Inflammatory macrophage (primary cell): ENCODE data around the gene VSIG8.
"Not testable (repeated sequence)": the region's sequence is repeated elsewhere in the genome, so short reads cannot be mapped to it uniquely, and the experiment has no call there.

Source experiments
- DNase-seq, 2 donors: peaks; one replicate each; pipeline ENCODE4 v3.0.0-alpha.2; 2020 to 2022
- total RNA-seq, 18 experiments: gene quantifications; one replicate each; lab custom pipeline; 2026; ENCODE audit warnings: mixed read lengths in 6 of 18, inconsistent platforms in 2 of 18; lab: John Stamatoyannopoulos, UW

Gene VSIG8, protein sequence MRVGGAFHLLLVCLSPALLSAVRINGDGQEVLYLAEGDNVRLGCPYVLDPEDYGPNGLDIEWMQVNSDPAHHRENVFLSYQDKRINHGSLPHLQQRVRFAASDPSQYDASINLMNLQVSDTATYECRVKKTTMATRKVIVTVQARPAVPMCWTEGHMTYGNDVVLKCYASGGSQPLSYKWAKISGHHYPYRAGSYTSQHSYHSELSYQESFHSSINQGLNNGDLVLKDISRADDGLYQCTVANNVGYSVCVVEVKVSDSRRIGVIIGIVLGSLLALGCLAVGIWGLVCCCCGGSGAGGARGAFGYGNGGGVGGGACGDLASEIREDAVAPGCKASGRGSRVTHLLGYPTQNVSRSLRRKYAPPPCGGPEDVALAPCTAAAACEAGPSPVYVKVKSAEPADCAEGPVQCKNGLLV
- 0 to 0.13 (median 0) reads per million in 18 experiments for total RNA-seq

DNA sequence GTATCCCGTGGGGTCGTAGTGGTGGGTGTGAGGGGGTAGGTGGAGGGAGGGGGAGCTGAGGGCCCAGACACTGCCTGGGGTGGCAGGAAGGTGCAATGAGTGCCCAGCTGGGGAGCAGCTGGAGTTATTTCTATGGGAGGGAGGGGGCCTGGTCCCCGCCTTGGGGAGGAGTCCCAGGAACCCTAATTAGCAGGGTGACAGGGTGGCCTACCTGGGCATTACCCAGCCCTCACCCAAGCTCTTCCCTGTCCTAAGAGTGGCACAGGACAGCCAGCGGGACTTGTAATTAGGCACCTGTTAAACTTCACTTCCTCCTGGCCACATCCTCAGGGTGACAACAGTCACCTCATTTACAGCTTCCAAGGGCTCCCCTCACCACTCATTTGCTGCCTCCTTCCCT lies at the start of gene VSIG8:
Gene VSIG8, minus strand, starts transcription at position 101 of the 400 bp plus-strand sequence. CDS start 136 bp downstream, outside the sequence.
- DNase-seq, result no peak

DNA sequence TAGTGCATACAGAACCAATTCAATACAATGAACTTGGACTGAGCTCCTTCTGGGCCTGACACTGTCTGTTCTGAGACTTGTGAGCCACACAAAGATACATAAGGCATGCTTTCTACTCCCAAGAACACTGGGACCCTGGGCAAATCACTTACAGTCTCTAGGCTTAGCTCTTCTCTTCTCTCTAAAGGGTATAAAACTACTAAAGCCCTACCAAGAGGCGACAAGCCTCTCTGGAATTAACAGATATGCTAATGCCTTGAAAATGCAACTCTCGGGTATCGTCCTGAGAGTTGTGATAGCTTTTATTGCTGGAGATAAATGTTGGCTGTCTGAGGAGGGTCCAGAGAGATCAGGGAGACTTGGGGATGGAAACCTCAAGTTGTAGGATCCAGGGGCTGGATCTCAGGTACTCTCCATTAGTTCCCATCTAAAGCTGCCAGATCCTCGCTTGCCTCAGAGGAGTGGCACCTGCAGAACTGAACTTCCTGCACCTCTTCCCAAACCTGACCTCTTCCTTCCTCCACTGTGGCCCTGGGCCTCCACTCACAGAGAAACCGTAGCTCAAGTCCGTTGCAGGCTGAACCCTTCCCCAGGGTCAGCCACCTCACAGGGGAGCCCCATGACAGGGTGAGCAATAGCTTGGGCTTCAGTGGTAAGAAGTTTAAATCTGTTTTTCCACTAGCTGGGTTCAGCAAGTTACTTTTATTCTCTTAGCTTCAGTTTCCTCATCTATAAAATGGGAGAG lies 49.0 kb upstream of the VSIG8 start:
- peak in 1 of 2 donors; percentile 34 for DNase-seq

DNA sequence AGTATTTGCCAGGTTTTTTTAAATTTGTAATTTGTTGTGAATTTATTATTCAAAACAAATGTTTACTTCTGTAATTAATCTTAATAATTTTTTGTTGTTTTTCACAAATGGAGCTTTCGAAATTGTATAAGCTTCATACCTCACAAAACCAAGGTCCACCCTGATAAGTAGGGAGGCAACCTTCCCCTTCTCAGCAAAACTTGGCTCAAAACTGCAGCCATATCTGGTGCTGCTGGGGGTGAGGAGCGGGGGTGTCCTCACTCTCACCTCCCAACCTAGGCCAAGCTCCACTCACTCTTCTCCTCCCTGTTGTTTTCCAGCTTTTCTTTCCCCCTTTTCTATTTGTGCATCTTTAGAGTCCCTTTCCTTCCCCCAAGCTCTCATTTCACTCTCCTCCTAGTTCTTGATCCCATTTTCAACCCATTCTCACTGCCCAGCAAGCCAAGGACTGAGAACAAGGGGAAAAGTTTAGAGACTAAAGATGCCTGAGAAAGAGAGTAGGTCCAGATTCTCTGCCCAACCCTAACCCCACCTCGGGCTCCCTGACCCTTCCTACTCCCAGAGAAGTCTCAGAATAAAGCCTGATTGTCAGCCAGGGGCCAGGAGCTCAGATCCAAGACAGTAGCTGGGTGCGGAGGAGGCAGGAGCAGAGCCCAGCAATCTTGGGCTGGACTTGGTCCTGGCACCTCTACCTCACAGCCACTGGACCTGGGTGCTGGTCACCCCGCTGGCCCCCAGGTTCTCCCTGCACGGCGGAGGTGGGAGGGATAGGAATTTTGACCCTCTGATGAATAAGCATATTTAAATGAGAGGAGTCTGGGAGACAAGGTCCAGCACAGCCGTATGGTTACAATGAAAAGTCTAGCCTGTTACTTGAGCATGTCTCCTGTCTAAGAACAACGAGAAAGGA lies 45.8 kb upstream of the VSIG8 start:
- no peak for DNase-seq

DNA sequence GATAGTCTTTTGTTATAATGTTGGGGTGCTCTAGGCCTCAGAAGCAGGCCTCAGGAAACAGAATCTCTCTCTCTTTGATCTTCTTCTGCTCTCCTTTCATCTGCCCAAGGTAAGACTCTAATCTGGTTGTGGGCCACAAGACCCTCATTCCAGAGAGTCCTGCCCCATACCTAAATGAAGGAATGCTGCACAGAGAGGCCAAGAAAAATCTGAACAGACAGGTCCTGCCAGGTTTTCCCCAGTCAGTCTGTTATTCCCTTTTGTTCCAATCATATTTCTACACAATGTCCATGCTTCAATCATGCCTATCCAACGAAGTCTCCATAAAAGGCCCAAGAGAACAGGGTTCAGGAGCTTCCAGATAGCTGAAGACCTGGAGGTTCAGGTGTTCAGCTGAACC lies 44.5 kb upstream of the VSIG8 start:
- no peak for DNase-seq

DNA sequence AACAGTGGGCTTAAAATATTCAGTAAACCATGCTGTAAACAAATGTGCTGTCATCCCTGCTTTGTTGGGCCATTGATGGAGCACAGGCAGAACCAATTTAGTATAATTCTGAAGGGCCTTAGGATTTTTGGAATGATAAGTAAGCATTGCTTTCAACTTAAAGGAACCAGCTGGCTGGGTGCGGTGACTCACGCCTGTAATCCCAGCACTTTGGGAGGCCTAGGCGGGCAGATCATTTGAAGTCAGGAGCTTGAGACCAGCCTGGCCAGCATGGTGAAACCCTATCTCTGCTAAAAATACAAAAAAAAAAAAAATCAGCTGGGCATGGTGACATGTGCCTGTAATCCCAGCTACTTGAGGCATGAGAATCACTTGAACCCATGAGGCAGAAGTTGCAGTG lies 41.6 kb upstream of the VSIG8 start:
- not testable (repeated sequence) for DNase-seq

DNA sequence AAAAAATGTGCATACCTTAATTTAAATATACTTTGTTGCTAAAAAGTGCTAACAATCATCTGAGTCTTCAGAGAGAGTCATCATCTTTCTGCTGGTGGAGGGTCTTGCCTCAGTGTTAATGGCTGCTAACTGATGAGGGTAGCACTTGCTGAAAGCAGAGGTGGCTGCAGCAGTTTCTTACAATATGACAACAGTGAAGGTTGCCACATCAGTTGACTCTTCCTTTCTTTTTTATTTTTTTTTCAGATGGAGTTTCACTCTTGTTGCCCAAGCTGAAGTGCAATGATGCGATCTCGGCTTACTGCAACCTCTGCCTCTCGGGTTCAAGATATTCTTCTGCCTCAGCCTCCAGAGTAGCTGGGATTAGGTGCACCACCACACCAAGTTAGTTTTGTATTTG lies 40.1 kb upstream of the VSIG8 start:
- DNase-seq, result peak; percentile 25 to 50

DNA sequence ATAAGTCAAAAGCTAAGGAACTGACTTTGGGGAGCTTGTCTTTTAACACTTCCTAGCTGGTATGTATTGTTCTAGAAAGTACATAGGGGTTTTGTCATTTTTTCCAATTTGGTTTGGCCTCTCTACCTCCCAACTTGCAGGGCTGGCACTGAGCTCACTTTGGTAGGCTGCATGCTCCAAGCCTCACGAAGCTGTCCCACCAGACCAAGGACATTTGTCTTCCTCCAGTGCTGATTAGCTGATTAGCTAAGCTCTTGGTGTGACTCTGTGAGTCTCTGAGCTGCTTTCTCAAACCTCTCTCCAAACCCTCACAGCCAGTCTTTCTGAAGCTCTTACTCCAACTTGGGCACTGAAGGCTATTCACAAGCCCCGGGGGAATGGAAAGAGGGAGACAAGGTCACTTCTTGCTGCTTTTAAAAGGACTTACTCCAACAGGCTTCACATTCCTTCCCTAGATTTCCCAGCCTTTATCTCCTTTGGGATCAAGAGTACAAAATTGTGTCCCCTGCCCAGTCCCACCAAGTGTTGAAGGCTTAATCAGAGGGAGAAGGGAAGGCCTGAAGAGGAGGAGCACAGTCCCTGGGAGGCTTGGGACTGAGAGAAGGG lies 38.4 kb upstream of the VSIG8 start:
- no peak for DNase-seq

DNA sequence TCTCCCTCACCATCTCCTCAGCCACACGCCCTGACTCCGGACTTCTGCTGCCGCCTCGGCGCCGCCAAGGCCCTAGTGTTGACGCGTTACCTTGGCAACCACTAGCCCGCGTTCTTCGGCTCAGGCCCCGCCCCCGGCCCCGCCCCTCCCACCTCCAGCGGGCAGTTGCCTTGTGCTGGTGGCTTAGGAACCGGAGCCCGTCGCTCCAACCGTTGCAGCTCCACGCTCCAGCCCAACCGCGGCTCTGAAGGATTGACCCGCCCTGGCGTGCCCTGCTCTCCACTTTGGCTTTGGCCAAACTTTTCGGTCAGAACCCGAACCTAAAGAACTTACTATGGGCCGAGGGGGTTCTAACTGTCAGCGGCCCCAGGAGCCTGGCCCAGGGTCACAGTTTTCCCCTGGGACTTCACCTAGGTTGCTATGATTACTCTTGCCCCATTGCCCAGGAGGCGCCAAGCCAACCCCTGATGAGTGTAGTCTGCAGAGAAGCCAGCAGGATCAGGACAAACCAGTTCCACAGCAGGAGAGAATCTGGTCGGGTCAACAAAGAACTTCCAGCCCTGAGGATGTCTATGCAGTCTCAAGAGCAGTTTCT lies 37.7 kb upstream of the VSIG8 start, which contains the start of gene CFAP45:
Gene CFAP45, minus strand, starts transcription at position 80 of the 595 bp plus-strand sequence. Its CDS starts 67 bp downstream, at position 13.
- DNase-seq, result peak; percentile 72 to 81

DNA sequence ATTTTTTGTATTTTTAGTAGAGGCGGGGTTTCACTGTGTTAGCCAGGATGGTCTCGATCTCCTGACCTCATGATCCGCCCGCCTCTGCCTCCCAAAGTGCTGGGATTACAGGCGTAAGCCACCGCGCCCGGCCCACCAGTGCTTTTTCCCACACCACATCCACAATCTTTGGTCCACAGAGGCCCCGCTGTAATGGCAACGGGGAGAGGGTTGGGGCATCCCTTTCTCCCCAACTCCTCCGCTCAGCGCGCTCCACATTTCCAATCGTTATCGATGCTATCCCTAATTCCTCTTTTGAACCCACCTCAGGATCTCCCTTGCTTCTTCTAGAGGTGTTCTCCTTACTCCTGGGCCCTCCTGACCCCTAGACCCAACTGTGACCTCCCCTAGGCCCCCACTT lies 37.2 kb upstream of the VSIG8 start:
- DNase-seq, result not testable (repeated sequence)

DNA sequence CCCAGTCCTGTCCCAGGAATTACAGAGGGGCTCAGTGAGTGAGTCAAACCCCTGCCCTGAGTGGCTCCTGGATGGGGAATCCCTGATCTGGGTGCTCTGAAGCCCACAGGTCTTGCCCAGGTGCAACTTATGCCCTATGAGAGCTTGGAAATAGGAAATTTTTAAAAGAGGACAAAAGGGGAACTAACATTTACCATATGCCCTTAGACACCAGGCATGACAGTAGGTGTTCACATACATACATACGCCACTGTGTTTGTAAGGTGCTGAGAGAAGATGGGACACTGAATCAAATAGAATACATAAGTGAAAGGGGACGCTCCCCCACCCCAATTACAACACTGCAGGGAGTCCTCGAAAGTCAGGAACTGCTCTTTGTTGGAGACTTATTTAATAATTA lies 36.1 kb upstream of the VSIG8 start:
- no peak for DNase-seq

DNA sequence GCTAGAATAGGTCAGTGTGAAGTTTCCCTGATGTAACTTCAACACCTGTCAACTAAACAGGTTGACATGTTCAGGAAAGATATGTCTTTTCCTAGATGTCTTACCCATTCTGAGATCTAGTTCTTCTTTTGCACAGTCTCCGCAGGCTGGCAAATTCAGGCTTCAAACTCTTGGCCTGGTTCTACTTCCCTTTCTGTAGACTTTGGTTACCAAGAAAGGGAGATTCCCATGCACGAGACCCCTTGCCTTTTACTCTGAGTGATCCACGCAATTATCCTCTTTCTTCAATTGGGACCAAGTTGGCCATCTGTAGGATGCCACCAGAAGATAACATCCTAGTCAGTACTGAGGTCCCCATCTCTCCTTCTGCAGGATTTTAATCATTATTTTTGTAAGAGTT lies 35.5 kb upstream of the VSIG8 start:
- peak; percentile 76 to 78 for DNase-seq

DNA sequence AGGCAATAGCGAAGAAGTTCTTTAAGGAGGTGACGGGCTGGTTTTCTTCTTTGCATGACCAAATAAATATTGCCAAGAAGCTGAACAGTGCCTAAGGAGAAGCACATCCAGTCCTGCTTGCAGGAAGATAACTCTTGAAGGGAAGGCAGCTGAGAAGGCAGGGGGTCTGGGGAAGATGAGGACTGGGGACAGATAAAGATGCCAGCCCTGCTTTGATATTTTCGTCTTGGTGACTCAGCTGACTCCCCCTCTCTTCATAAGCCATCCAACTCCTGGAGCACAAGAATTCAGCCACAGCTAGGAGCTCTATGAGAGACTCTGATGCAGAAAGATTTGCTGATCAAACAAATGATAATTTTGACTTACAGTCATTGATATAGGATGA lies 34.1 kb upstream of the VSIG8 start:
- DNase-seq, result no peak

DNA sequence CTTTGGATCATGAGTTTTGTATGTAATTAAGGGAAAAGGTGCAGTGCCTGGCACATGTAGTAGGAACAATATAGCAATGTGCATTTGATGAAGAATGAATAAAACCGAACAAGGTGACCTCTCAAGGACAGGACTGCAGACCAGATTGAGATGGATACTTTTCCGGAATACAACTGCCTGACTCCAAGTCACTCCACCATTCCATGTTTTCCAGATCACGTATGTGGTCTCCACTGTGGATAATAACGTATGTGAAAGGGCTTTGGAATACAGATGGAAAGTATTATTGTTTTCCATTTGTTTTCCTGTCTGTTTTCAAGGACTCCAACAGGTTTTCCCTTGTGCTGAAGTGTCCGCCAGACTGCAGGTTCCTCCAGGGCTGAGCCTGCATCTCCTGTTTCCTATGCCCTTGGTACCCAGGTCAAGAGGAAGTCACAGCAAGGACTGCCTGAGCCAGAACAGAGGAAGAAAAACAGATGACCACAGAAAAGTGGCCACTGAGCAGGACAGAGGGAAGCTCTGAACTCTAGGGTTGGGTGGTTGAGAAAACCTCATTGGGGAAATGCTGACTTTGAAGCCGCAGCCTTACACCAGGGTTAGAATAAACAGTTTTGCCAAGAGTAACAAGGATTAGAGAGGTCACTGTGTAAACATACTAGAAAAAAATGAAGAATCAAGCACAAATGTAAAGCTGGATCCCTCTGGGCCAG lies 33.5 kb upstream of the VSIG8 start:
- DNase-seq, result peak; percentile 64 to 68

DNA sequence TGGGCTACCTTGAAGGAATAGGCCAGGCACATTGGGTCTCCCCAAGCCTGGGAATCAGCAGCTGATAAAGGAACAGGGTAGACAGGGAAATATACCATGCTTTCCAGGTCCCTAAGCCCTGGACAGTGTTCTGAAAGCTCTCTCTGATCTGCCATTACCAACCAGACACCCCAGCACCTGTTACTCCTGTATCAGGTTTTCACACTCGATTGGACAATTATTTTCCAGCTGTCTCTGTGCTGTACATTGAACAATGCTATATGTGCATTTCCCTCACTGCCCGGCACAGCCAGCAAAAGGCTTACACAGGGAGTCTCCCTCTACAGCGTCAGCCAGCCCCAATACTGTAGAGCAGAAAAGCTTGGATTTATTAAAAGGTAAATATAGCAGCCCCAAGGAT lies 32.8 kb upstream of the VSIG8 start:
- no peak for DNase-seq

DNA sequence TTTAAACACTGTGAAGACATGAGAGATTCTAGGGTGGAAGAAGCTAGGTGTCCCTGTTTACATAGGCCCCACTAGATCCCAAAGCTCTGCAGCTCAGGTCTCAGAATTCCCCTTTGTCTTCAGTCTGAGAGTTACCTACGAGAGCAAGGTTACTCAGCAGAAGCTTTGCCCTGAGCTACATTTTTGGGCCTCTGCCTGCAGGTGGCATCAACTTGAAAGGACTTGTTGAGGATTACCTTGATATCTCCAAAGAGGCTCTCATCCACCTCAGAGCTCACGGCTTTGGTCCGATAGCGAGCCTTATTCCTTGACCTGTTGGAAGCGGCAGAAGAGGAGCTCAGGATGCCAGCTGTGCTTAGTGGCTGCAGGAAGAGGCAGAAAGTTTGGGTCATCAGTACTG lies 30.5 kb upstream of the VSIG8 start:
- no peak for DNase-seq

DNA sequence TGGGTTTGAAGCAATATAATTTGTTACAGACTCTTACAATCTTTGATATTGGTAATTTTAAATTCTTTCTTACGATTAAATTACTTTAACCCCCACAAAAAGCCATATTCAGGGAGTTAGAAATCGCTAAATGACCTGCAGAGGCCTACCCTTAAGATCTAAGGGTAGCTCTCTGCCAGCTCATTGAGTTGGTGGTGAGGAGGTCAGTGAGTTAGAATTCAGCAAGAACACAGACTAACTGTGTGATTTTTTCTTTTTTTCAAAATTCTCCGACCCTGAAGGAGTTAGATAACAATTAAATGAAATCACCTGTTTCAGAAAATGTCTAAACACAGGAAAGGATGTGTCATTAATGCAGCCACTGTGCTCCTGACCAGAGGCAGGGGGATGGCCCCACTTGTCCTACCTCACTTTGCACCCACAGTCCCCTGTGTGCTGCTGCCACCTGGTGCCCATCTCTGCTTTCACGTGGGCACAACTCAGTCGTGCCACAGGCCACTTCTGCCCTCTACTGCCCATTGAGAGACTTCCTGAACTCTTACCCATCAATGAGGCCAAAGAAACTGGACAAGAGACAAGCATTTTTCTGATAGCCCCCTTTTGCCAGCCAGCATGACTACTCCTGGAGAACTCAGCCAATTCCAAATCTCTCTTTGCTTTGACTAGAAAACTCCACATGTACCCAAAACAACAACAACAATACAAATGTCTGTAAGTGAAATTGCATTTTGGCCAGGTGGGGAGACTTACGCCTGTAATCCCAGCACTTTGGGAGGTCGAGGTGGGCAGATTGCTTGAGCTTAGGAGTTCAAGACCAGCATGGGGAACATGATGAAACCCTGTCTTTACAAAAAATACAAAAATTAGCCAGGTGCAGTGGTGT lies 29.1 kb upstream of the VSIG8 start:
- DNase-seq, result peak; percentile 91

DNA sequence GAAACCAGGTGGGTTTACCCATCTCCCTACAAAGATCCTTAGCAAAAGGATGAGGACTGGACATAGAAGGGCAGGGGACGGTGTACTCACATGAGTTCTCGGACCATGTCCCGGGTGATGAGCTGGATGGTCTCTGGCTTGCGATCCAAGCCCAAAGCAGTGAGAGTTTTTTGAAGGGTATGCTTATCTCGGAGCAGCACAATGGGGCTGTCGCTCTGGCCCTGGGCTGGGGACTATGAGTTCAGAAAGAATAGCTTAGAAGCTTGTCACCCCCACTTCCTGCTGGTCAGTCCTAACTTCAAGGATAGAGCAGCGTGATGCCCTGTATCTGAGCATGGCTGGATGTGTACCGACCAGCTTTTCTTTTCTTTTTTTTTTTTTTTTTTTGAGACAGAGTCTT lies 27.9 kb upstream of the VSIG8 start:
- no peak for DNase-seq

DNA sequence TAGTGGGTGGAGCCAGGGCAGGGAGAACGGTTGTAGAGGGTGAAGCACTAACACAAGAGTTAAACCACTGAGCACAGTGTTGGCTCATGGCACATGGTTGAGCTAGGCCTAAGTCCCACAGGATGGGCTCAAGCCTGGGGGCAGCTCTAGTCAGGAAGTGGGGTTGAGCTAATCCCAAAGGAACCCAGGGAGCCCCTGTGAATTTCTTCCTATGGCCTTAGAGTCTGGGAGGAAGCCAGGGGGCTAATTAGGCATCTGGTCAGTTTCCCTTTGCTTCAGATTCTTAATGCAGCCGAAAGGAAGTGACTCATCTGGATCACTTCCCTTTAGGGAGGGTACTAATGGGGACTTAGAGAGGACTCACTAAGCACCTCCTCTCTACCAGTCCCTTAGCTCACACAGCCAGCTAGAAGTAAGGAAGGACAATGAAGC lies 27.4 kb upstream of the VSIG8 start:
- DNase-seq, result peak; percentile 86 to 88

DNA sequence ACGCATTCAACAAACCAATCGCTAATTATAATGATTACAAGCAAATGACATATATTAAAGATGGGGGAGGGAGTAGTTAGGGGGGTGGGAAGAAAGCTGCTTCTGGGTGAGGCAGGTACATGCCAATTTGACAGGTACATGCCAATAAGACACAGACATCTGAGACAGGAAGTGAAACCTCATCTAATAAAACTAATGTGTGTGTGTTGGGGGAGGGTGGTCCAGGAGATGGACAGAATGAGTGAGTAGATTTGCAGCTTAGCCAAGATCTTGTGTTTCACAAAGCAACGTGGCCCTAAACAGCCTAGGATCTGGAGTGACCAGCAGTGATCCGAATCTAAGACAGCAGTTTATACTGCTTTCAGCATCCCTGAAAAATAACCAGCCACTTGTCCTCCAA lies 26.7 kb upstream of the VSIG8 start:
- DNase-seq, result no peak

DNA sequence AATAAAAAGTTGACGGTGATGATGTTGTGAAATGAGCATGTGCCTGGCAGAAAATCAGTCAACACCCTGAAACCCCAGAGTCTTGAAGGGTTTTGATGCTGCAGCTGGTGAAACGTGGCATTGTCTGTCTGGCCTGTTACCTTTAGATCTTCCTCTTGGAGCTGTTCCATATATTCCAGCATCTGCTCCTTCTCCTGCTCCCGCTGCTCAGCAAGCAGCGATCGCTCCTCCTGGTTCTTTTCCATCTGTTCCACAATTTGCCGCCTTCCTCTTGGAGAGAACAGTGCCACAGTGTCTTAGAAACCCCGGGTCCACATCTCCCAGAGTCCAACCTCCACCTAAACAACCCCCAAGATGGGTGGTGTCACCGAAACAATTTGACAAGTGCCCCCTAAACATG lies 21.8 kb upstream of the VSIG8 start:
- no peak for DNase-seq
